ENCODE results near the gene IPO13. TPM values are rescaled to one million over a fixed set of nuclear protein-coding genes. Genes with fewer than 3 reads are reported as not detected.

Gene IPO13
- total and polyA plus RNA-seq, 4 donors, result 8.6 to 15.1 (median 10.5) TPM

GRCh38 chr1:44013949-44014348, 67.2 kb downstream of the IPO13 start:
- Histone ChIP-seq H3K27ac (ENCODE audit: low read depth in 1 of 2, low read length in 2 of 2) (no peak overlapping the region), H3K36me3 (ENCODE audit: control insufficient read depth in 4 of 4, insufficient read depth in 3 of 4, low read depth in 1 of 4, low read length in 3 of 4) (no peaks in the 10 kb centered on the region), H3K9ac (ENCODE audit: low read depth in 1 of 2, low read length in 2 of 2) (no peak overlapping the region), H3K4me1 (ENCODE audit: control insufficient read depth in 4 of 4, insufficient read depth in 4 of 4, low read length in 3 of 4) (no peaks in the 10 kb centered on the region), H3K4me3 (ENCODE audit: low read depth in 1 of 3, low read length in 3 of 3) (no peak overlapping the region), H3K27me3 (ENCODE audit: control insufficient read depth in 4 of 4, insufficient read depth in 4 of 4, low read length in 3 of 4) (no peaks in the 10 kb centered on the region), H3K9me3 (ENCODE audit: control insufficient read depth in 4 of 4, low read length in 3 of 4) (no peaks in the 10 kb centered on the region)
- WGBS, result 84% methylated on average over 5 of the region's 5 CpGs
- no peak for DNase-seq (ENCODE audit: low spot score)
- no peak for TF ChIP-seq FOXA2 (IDR thresholded peaks at IDR 0.05)
- TF ChIP-seq, protein P1, sequence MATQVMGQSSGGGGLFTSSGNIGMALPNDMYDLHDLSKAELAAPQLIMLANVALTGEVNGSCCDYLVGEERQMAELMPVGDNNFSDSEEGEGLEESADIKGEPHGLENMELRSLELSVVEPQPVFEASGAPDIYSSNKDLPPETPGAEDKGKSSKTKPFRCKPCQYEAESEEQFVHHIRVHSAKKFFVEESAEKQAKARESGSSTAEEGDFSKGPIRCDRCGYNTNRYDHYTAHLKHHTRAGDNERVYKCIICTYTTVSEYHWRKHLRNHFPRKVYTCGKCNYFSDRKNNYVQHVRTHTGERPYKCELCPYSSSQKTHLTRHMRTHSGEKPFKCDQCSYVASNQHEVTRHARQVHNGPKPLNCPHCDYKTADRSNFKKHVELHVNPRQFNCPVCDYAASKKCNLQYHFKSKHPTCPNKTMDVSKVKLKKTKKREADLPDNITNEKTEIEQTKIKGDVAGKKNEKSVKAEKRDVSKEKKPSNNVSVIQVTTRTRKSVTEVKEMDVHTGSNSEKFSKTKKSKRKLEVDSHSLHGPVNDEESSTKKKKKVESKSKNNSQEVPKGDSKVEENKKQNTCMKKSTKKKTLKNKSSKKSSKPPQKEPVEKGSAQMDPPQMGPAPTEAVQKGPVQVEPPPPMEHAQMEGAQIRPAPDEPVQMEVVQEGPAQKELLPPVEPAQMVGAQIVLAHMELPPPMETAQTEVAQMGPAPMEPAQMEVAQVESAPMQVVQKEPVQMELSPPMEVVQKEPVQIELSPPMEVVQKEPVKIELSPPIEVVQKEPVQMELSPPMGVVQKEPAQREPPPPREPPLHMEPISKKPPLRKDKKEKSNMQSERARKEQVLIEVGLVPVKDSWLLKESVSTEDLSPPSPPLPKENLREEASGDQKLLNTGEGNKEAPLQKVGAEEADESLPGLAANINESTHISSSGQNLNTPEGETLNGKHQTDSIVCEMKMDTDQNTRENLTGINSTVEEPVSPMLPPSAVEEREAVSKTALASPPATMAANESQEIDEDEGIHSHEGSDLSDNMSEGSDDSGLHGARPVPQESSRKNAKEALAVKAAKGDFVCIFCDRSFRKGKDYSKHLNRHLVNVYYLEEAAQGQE (IDR thresholded peaks at IDR 0.05), result no peak
- TF ChIP-seq, protein P2, sequence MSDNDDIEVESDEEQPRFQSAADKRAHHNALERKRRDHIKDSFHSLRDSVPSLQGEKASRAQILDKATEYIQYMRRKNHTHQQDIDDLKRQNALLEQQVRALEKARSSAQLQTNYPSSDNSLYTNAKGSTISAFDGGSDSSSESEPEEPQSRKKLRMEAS (IDR thresholded peaks at IDR 0.05), result no peak
- TF ChIP-seq GABPA (IDR thresholded peaks at IDR 0.05 in 1 of 2, conservative IDR thresholded peaks at IDR 0.05 in 1 of 2), result no peak
- no peak for TF ChIP-seq JUND (IDR thresholded peaks at IDR 0.05)
- no peak for TF ChIP-seq YY1 (IDR thresholded peaks at IDR 0.05)
- no peak for TF ChIP-seq SP1 (IDR thresholded peaks at IDR 0.05)

GRCh38 chr1:44014365-44015104, 67.8 kb downstream of the IPO13 start:
- H3K27me3 ChIP-seq (ENCODE audit: control insufficient read depth in 4 of 4, insufficient read depth in 4 of 4, low read length in 3 of 4), result no peaks in the 10 kb centered on the region
- no peak overlapping the region for H3K4me3 ChIP-seq (ENCODE audit: low read depth in 1 of 3, low read length in 3 of 3)
- no peak for DNase-seq (ENCODE audit: low spot score)
- no peaks in the 10 kb centered on the region for H3K36me3 ChIP-seq (ENCODE audit: control insufficient read depth in 4 of 4, insufficient read depth in 3 of 4, low read depth in 1 of 4, low read length in 3 of 4)
- no peaks in the 10 kb centered on the region for H3K4me1 ChIP-seq (ENCODE audit: control insufficient read depth in 4 of 4, insufficient read depth in 4 of 4, low read length in 3 of 4)
- no peak for TF ChIP-seq RAD21 (IDR thresholded peaks at IDR 0.05)
- TF ChIP-seq, protein P1 (IDR thresholded peaks at IDR 0.05), result no peak
- no peak for TF ChIP-seq FOXA2 (IDR thresholded peaks at IDR 0.05)
- no peak for TF ChIP-seq CTCF (IDR thresholded peaks at IDR 0.05; ENCODE audit: low read depth, low read length, missing input control)
- TF ChIP-seq, protein P3, sequence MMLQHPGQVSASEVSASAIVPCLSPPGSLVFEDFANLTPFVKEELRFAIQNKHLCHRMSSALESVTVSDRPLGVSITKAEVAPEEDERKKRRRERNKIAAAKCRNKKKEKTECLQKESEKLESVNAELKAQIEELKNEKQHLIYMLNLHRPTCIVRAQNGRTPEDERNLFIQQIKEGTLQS (IDR thresholded peaks at IDR 0.05), result no peak
- no peak for TF ChIP-seq GABPA (IDR thresholded peaks at IDR 0.05 in 1 of 2, conservative IDR thresholded peaks at IDR 0.05 in 1 of 2)
- TF ChIP-seq, protein P4, sequence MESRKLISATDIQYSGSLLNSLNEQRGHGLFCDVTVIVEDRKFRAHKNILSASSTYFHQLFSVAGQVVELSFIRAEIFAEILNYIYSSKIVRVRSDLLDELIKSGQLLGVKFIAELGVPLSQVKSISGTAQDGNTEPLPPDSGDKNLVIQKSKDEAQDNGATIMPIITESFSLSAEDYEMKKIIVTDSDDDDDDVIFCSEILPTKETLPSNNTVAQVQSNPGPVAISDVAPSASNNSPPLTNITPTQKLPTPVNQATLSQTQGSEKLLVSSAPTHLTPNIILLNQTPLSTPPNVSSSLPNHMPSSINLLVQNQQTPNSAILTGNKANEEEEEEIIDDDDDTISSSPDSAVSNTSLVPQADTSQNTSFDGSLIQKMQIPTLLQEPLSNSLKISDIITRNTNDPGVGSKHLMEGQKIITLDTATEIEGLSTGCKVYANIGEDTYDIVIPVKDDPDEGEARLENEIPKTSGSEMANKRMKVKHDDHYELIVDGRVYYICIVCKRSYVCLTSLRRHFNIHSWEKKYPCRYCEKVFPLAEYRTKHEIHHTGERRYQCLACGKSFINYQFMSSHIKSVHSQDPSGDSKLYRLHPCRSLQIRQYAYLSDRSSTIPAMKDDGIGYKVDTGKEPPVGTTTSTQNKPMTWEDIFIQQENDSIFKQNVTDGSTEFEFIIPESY (IDR thresholded peaks at IDR 0.05), result no peak
- TF ChIP-seq FOXA1 (IDR thresholded peaks at IDR 0.05), result no peak
- no peak for TF ChIP-seq TAF1 (conservative IDR thresholded peaks at IDR 0.05)
- TF ChIP-seq RXRA (IDR thresholded peaks at IDR 0.05), result no peak
- no peak for TF ChIP-seq NR2F2 (IDR thresholded peaks at IDR 0.05)
- TF ChIP-seq EGR1 (IDR thresholded peaks at IDR 0.05; ENCODE audit: low read depth in 2 of 2), result no peak
- TF ChIP-seq HNF4G (IDR thresholded peaks at IDR 0.05), result no peak
- TF ChIP-seq YY1 (IDR thresholded peaks at IDR 0.05), result no peak
- TF ChIP-seq JUND (IDR thresholded peaks at IDR 0.05), result no peak
- TF ChIP-seq SP1 (IDR thresholded peaks at IDR 0.05), result no peak
- TF ChIP-seq HNF4A (conservative IDR thresholded peaks at IDR 0.05), result no peak
- TF ChIP-seq, protein P2 (IDR thresholded peaks at IDR 0.05), result no peak
- H3K27ac ChIP-seq (ENCODE audit: low read depth in 1 of 2, low read length in 2 of 2), result no peak overlapping the region
- no peak overlapping the region for H3K9ac ChIP-seq (ENCODE audit: low read depth in 1 of 2, low read length in 2 of 2)
- no peaks in the 10 kb centered on the region for H3K9me3 ChIP-seq (ENCODE audit: control insufficient read depth in 4 of 4, low read length in 3 of 4)
- 70% methylated on average over 8 of the region's 8 CpGs for WGBS

Data from liver (tissue), 9 donors.